Keratinocyte (primary cell): ENCODE data around the gene RGS10. TPM values are rescaled to one million over a fixed set of nuclear protein-coding genes. Genes with fewer than 3 reads are reported as not detected.

Source experiments
- DNase-seq: peaks from one replicate; pipeline ENCODE4 v3.0.0-alpha.2; 2011; ENCODE audit warnings: low read depth, missing footprints, low spot score
- FAIRE-seq: peaks from 2 replicates; lab custom pipeline; 2011; peaks lifted over from hg19 to GRCh38; lab: Jason Lieb, UNC
- H2AFZ ChIP-seq: 2 replicates; pipeline ENCODE4 v1.6.0; 2012; ENCODE audit warnings: low read length, control low read depth, inconsistent platforms; ENCODE audit not compliant: control insufficient read depth
- H3K27ac ChIP-seq: 2 replicates; pipeline ENCODE4 v1.5.1; 2011; ENCODE audit warnings: low read length; ENCODE audit not compliant: control insufficient read depth, insufficient read depth
- H3K27me3 ChIP-seq: 3 replicates; pipeline ENCODE4 v1.6.0; 2011; ENCODE audit warnings: low read length; ENCODE audit not compliant: control insufficient read depth, insufficient read depth; ENCODE audit errors: extremely low read depth
- H3K36me3 ChIP-seq, 2 experiments: 2 replicates in 1 of 2; 3 replicates in 1 of 2; pipeline ENCODE4 v1.5.1; 2011; ENCODE audit warnings: low read length in 2 of 2, mild to moderate bottlenecking in 1 of 2; ENCODE audit not compliant: control insufficient read depth in 2 of 2, insufficient read depth in 2 of 2; ENCODE audit errors: extremely low read depth in 1 of 2
- H3K4me1 ChIP-seq: 3 replicates; pipeline ENCODE4 v1.5.1; 2011; ENCODE audit warnings: low read length; ENCODE audit not compliant: control insufficient read depth, insufficient read depth; ENCODE audit errors: extremely low read depth
- H3K4me2 ChIP-seq: 3 replicates; pipeline ENCODE4 v1.6.0; 2011; ENCODE audit warnings: low read depth, low read length; ENCODE audit not compliant: control insufficient read depth, insufficient read depth; ENCODE audit errors: extremely low read depth
- H3K4me3 ChIP-seq, 3 experiments: fragments of 200-600 bp in 1 of 3; sonication (generic) in 1 of 3; 2 replicates in 2 of 3; 3 replicates in 1 of 3; pipeline ENCODE4 v1.5.1; 2011 to 2016; ENCODE audit warnings: low read length in 3 of 3, mild to moderate bottlenecking in 3 of 3, control low read depth in 2 of 3, inconsistent platforms in 1 of 3, low read depth in 1 of 3, mixed read lengths in 1 of 3, mixed run types in 1 of 3, moderate library complexity in 1 of 3; ENCODE audit not compliant: control insufficient read depth in 2 of 3, insufficient read depth in 2 of 3; ENCODE audit errors: extremely low read depth in 1 of 3
- H3K79me2 ChIP-seq: 2 replicates; pipeline ENCODE4 v1.6.0; 2012; ENCODE audit warnings: low read length; ENCODE audit not compliant: control insufficient read depth, insufficient read depth
- H3K9ac ChIP-seq: 3 replicates; pipeline ENCODE4 v1.6.0; 2011; ENCODE audit warnings: low read length; ENCODE audit not compliant: control insufficient read depth, insufficient read depth; ENCODE audit errors: extremely low read depth
- H3K9me1 ChIP-seq: 3 replicates; pipeline ENCODE4 v1.6.0; 2011; ENCODE audit warnings: low read length; ENCODE audit not compliant: control insufficient read depth, insufficient read depth; ENCODE audit errors: extremely low read depth
- H3K9me3 ChIP-seq: 2 replicates; pipeline ENCODE4 v1.5.1; 2012; ENCODE audit warnings: low read depth, low read length; ENCODE audit not compliant: control insufficient read depth
- H4K20me1 ChIP-seq: 3 replicates; pipeline ENCODE4 v1.6.0; 2011; ENCODE audit warnings: low read length; ENCODE audit not compliant: control insufficient read depth, insufficient read depth; ENCODE audit errors: extremely low read depth
- EZH2 ChIP-seq: IDR thresholded peaks from one replicate; pipeline ENCODE4 v1.6.1; 2012; ENCODE audit warnings: inconsistent platforms, mild to moderate bottlenecking, low read length, moderate library complexity
- dilution Hi-C: fragments of 300-500 bp; cut with MboI; formaldehyde crosslinking; loops from one replicate; pipeline ENCODE4 v1.7.0; 2020; ENCODE audit warnings: low sequenced_read_pairs; ENCODE audit not compliant: extremely low pct_ligation_motif_present
- polyA plus RNA-seq, 5 experiments: library from polyadenylated mRNA; depleted of rRNA in 3 of 5; stranded (reverse) in 3 of 5; stranded (forward) in 1 of 5; unstranded in 1 of 5; fragments of >200 nt; gene quantifications; 1 replicate in 1 of 5; 2 replicates in 3 of 5; 3 replicates in 1 of 5; pipeline versions ENCODE4 v1.2.1 to v1.2.3, GENCODE V29; 2011 to 2012; ENCODE audit warnings: missing spikeins in 2 of 5, low read depth in 1 of 5, low replicate concordance in 1 of 5
- TF ChIP-seq, protein P1 (sequence below), 3 experiments: IDR thresholded peaks in 1 of 3; conservative IDR thresholded peaks in 1 of 3; optimal IDR thresholded peaks in 1 of 3; 2 replicates in 2 of 3; 3 replicates in 1 of 3; pipeline versions ENCODE3 to v1.5.1; 2011; ENCODE audit warnings: low read length in 3 of 3, mild to moderate bottlenecking in 3 of 3, moderate library complexity in 2 of 3, control low read depth in 1 of 3, inconsistent platforms in 1 of 3; ENCODE audit not compliant: insufficient read depth in 2 of 3; ENCODE audit errors: extremely low read depth in 1 of 3

The RGS10 gene
- polyA plus RNA-seq, 1 donor (not counting 4 experiments of a cell fraction or from before 2014, with no cell fraction given), result 87.8 TPM

DNA sequence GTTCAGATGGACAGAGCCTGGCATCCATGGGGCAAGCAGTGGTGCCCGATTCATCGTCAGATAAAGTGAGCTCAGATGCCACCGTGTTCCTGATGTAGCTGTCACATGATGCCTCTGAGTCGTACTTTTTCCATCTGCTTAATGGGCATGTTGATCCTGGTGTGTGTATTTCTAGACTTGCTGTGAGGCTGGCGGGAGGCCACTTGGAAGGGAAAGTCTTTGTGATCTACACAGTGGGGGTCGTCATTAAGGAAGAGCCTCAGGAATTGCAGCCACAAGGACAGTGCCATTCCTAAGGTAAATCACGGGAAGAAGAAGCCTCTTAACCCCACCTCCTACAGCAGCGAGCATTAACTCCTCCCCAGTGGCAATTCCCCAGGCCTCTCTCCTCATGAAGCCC is 63.0 kb downstream of the RGS10 start:
- FAIRE-seq, result no peak
- Histone ChIP-seq H3K9me1 (no peaks in the 10 kb centered on the region), H3K9ac (no peak overlapping the region), H3K9me3 (no peaks in the 10 kb centered on the region), H3K4me1 (peaks cover 3% of the 10 kb centered on the region), H3K27me3 (peaks cover 33% of the 10 kb centered on the region), H3K4me3 (no peak overlapping the region), H3K79me2 (no peaks in the 10 kb centered on the region), H3K27ac (no peak overlapping the region), H3K4me2 (no peak overlapping the region), H4K20me1 (no peaks in the 10 kb centered on the region), H2AFZ (no peak overlapping the region), H3K36me3 (no peaks in the 10 kb centered on the region)
- dilution Hi-C loops, result no loop called here
- TF ChIP-seq, protein P1, sequence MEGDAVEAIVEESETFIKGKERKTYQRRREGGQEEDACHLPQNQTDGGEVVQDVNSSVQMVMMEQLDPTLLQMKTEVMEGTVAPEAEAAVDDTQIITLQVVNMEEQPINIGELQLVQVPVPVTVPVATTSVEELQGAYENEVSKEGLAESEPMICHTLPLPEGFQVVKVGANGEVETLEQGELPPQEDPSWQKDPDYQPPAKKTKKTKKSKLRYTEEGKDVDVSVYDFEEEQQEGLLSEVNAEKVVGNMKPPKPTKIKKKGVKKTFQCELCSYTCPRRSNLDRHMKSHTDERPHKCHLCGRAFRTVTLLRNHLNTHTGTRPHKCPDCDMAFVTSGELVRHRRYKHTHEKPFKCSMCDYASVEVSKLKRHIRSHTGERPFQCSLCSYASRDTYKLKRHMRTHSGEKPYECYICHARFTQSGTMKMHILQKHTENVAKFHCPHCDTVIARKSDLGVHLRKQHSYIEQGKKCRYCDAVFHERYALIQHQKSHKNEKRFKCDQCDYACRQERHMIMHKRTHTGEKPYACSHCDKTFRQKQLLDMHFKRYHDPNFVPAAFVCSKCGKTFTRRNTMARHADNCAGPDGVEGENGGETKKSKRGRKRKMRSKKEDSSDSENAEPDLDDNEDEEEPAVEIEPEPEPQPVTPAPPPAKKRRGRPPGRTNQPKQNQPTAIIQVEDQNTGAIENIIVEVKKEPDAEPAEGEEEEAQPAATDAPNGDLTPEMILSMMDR (optimal IDR thresholded peaks at IDR 0.05 in 1 of 3, IDR thresholded peaks at IDR 0.05 in 1 of 3, conservative IDR thresholded peaks at IDR 0.05 in 1 of 3; ENCODE audit: extremely low read depth in 1 of 3, insufficient read depth in 2 of 3, low read length in 3 of 3), result no peak
- no peak for TF ChIP-seq EZH2
- no peak for DNase-seq

DNA sequence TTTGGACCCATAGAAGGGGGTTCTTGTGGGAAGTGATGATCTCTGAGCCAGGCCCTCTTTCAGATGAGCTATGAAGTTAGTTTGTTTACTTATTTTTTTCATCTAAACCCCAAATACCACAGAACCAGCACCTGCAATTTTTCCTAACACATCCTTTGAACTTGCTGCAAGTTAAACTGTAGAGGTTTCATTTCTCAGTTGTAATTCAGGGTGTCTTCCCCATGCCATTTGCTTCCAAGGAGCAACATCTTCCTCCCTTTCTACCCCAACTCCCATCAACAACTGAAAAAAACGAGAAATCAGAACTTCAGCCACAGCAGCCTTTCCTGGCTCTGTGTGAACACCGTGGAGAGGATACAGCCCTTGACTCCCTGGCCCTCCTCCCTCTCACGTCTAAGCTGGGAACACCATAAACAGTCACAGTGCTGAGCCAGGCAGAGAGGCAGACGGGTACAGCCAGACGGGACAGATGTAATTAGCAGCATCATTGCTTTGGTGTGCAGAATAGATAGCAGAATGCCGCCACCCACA is 63.6 kb downstream of the RGS10 start:
- no peak for FAIRE-seq
- H3K4me1 ChIP-seq, result peaks cover 3% of the 10 kb centered on the region
- TF ChIP-seq, protein P1 (optimal IDR thresholded peaks at IDR 0.05 in 1 of 3, IDR thresholded peaks at IDR 0.05 in 1 of 3, conservative IDR thresholded peaks at IDR 0.05 in 1 of 3; ENCODE audit: extremely low read depth in 1 of 3, insufficient read depth in 2 of 3, low read length in 3 of 3), result no peak
- dilution Hi-C loops, result no loop called here
- H3K79me2 ChIP-seq, result no peaks in the 10 kb centered on the region
- no peak overlapping the region for H3K4me3 ChIP-seq
- H3K27me3 ChIP-seq, result peaks cover 33% of the 10 kb centered on the region
- H3K9me1 ChIP-seq, result no peaks in the 10 kb centered on the region
- no peak overlapping the region for H3K9ac ChIP-seq
- H3K36me3 ChIP-seq, result no peaks in the 10 kb centered on the region
- H3K9me3 ChIP-seq, result no peaks in the 10 kb centered on the region
- H3K4me2 ChIP-seq, result no peak overlapping the region
- H3K27ac ChIP-seq, result no peak overlapping the region
- no peak overlapping the region for H2AFZ ChIP-seq
- no peak for DNase-seq
- H4K20me1 ChIP-seq, result no peaks in the 10 kb centered on the region
